Kidney epithelial cell (primary cell): ENCODE results near the gene CFAP99. TPM values are rescaled to one million over a fixed set of nuclear protein-coding genes. Genes with fewer than 3 reads are reported as not detected.
A peak's percentile ranks its signal among the peaks of the same experiment; 100 is the strongest.

Source experiments
- DNase-seq: peaks from one replicate; pipeline ENCODE4 v3.0.0-alpha.2; 2010; ENCODE audit warnings: low read depth
- H3K27me3 ChIP-seq: 2 replicates; pipeline ENCODE4 v1.6.0; 2011; ENCODE audit warnings: low read length; ENCODE audit not compliant: control insufficient read depth, insufficient read depth
- H3K36me3 ChIP-seq: 2 replicates; pipeline ENCODE4 v1.5.1; 2011; ENCODE audit warnings: low read length; ENCODE audit not compliant: control insufficient read depth, insufficient read depth
- H3K4me3 ChIP-seq: 2 replicates; pipeline ENCODE4 v1.5.1; 2011; ENCODE audit warnings: low read depth, mild to moderate bottlenecking, control low read depth, low read length
- CTCF ChIP-seq: IDR thresholded peaks from 2 replicates; pipeline ENCODE4 v1.5.1; 2011; ENCODE audit warnings: mild to moderate bottlenecking, moderate library complexity, low read length, control low read depth, inconsistent platforms; ENCODE audit not compliant: insufficient read depth, poor library complexity, severe bottlenecking
- total RNA-seq: library from RNA; depleted of rRNA; stranded (reverse); fragments of >200 nt; gene quantifications from 2 replicates; pipeline ENCODE4 v1.2.3, GENCODE V29; 2015

CFAP99 gene
- total RNA-seq, 1 donor from 2014 or later: not detected

GRCh38 chr4:2433609-2434350 lies 15.0 kb downstream of the CFAP99 start:
- Histone ChIP-seq H3K4me3 (no peak overlapping the region), H3K36me3 (no peaks in the 10 kb centered on the region), H3K27me3 (peaks cover 10% of the 10 kb centered on the region)
- DNase-seq: no peak
- no peak for TF ChIP-seq CTCF

- no peak for TF ChIP-seq CTCF
- H3K27me3 ChIP-seq: peaks cover 10% of the 10 kb centered on the region
- no peak overlapping the region for H3K4me3 ChIP-seq
- DNase-seq: no peak
- no peaks in the 10 kb centered on the region for H3K36me3 ChIP-seq
These were observed 15.7 kb downstream of the CFAP99 start for GRCh38 chr4:2434420-2434819.

GRCh38 chr4:2436301-2436700 lies 17.5 kb downstream of the CFAP99 start:
- no peak for DNase-seq
- Histone ChIP-seq H3K27me3 (peaks cover 10% of the 10 kb centered on the region), H3K36me3 (no peaks in the 10 kb centered on the region), H3K4me3 (no peak overlapping the region)
- peak; percentile 24 for TF ChIP-seq CTCF

- Histone ChIP-seq H3K36me3 (no peaks in the 10 kb centered on the region), H3K27me3 (peaks cover 10% of the 10 kb centered on the region), H3K4me3 (no peak overlapping the region)
- DNase-seq: no peak
- no peak for TF ChIP-seq CTCF
These were observed 18.2 kb downstream of the CFAP99 start for GRCh38 chr4:2436761-2437474.

GRCh38 chr4:2437475-2438215 lies 18.9 kb downstream of the CFAP99 start:
- DNase-seq: no peak
- Histone ChIP-seq H3K4me3 (no peak overlapping the region), H3K27me3 (peaks cover 7% of the 10 kb centered on the region), H3K36me3 (no peaks in the 10 kb centered on the region)
- TF ChIP-seq CTCF: no peak
